A549 (cell line): ENCODE data around the gene NTRK2. TPM values are rescaled to one million over a fixed set of nuclear protein-coding genes. Genes with fewer than 3 reads are reported as not detected.

Source experiments
- ATAC-seq, 2 experiments: fragments of 200-7000 bp in 1 of 2; fragments of >200 bp in 1 of 2; cut with Nextera tagmentation in 1 of 2; cut with Tn5 transposase in 1 of 2; 3 replicates each; pipeline versions ENCODE4 v1.8.0 to v1.9.1; 2018 to 2020; ENCODE audit warnings: mild to moderate bottlenecking in 1 of 2, moderate library complexity in 1 of 2
- CTCF ChIA-PET: fragments of 300-600 bp; sonication (Branson Sonifier 250); formaldehyde crosslinking; extraction: SDS; loops from one replicate; lab custom pipeline; 2021; ENCODE audit warnings: antibody characterized with exemption, inconsistent platforms; lab: Yijun Ruan, JAX
- POLR2A ChIA-PET: fragments of 350-600 bp; formaldehyde crosslinking; extraction: SDS; loops from one replicate; lab custom pipeline; 2021; ENCODE audit warnings: antibody characterized with exemption, inconsistent platforms; lab: Yijun Ruan, JAX
- DNase-seq, 2 experiments: peaks; one replicate each; pipeline versions ENCODE4 v3.0.0 to v3.0.0-alpha.2; 2011 to 2016; ENCODE audit warnings: low read depth in 1 of 2, low spot score in 1 of 2
- FAIRE-seq: peaks from 2 replicates; lab custom pipeline; 2011; peaks lifted over from hg19 to GRCh38; lab: Jason Lieb, UNC
- H3K27ac ChIP-seq, 2 experiments: fragments of >200 bp; sonication (Bioruptor Twin); formaldehyde crosslinking; 3 replicates each; pipeline ENCODE4 v1.5.1; 2016 to 2017
- H3K4me1 ChIP-seq: fragments of >200 bp; sonication (Bioruptor Twin); formaldehyde crosslinking; 3 replicates; pipeline ENCODE4 v1.6.1; 2016
- H3K4me2 ChIP-seq: fragments of >200 bp; sonication (Bioruptor Twin); formaldehyde crosslinking; 3 replicates; pipeline ENCODE4 v1.6.1; 2016
- H3K4me3 ChIP-seq: fragments of >200 bp; sonication (Bioruptor Twin); formaldehyde crosslinking; 3 replicates; pipeline ENCODE4 v1.5.1; 2016
- H3K9me3 ChIP-seq: fragments of >200 bp; sonication (Bioruptor Twin); formaldehyde crosslinking; 3 replicates; pipeline ENCODE4 v1.6.1; 2016
- BHLHE40 ChIP-seq: IDR thresholded peaks from 2 replicates; pipeline ENCODE4 v1.6.1; 2012; ENCODE audit warnings: low read depth, low read length, inconsistent platforms
- EP300 ChIP-seq, 2 experiments: fragments of >200 bp; sonication (Bioruptor Twin); formaldehyde crosslinking; IDR thresholded peaks; 2 replicates in 1 of 2; 3 replicates in 1 of 2; pipeline ENCODE4 v1.6.1; 2016 to 2017
- ESRRA ChIP-seq: fragments of 150-350 bp; IDR thresholded peaks from 2 replicates; pipeline ENCODE4 v1.6.1; 2014; ENCODE audit warnings: mild to moderate bottlenecking, low read length, borderline replicate concordance
- FOSL2 ChIP-seq, 2 experiments: fragments of 450-650 bp in 1 of 2; fragments of >200 bp in 1 of 2; sonication (Bioruptor Twin) in 1 of 2; formaldehyde crosslinking; IDR thresholded peaks; 2 replicates each; pipeline versions ENCODE4 v1.5.0 to v1.6.1; 2016 to 2020; ENCODE audit warnings: mild to moderate bottlenecking in 1 of 2, moderate library complexity in 1 of 2
- FOXS1 ChIP-seq: fragments of 250-450 bp; sonication (Bioruptor Pico); IDR thresholded peaks from 2 replicates; pipeline ENCODE4 v1.5.0; 2020; ENCODE audit warnings: mild to moderate bottlenecking, moderate library complexity
- HDAC2 ChIP-seq: fragments of 200-600 bp; sonication (generic); IDR thresholded peaks from 2 replicates; pipeline ENCODE4 v1.6.1; 2016
- HOXA7 ChIP-seq: fragments of 250-450 bp; sonication (Bioruptor Pico); IDR thresholded peaks from 2 replicates; pipeline ENCODE4 v1.5.0; 2020; ENCODE audit warnings: mild to moderate bottlenecking, moderate library complexity
- JUN ChIP-seq, 2 experiments: fragments of >200 bp; sonication (Bioruptor Twin); formaldehyde crosslinking; IDR thresholded peaks; 2 replicates in 1 of 2; 3 replicates in 1 of 2; pipeline ENCODE4 v1.6.1; 2016 to 2017
- KDM5A ChIP-seq: fragments of 200-600 bp; sonication (generic); IDR thresholded peaks from 2 replicates; pipeline ENCODE4 v1.6.1; 2016; ENCODE audit warnings: antibody characterized with exemption, mild to moderate bottlenecking
- MAFK ChIP-seq: fragments of 450-650 bp; IDR thresholded peaks from 2 replicates; pipeline ENCODE4 v1.6.1; 2014; ENCODE audit not compliant: partially characterized antibody
- NFE2L2 ChIP-seq: fragments of 150-350 bp; conservative IDR thresholded peaks from 2 replicates; pipeline ENCODE4 v1.6.1; 2014; ENCODE audit warnings: low read length
- NPAS2 ChIP-seq: fragments of 250-450 bp; sonication (Bioruptor Pico); IDR thresholded peaks from 2 replicates; pipeline ENCODE4 v1.8.0; 2022; ENCODE audit warnings: mild to moderate bottlenecking, moderate library complexity, borderline replicate concordance
- RARB ChIP-seq: fragments of 250-450 bp; sonication (Bioruptor Pico); IDR thresholded peaks from 2 replicates; pipeline ENCODE4 v1.8.0; 2021; ENCODE audit warnings: mild to moderate bottlenecking, moderate library complexity
- RCOR1 ChIP-seq: fragments of 150-350 bp; IDR thresholded peaks from 2 replicates; pipeline ENCODE4 v1.6.1; 2014; ENCODE audit warnings: antibody characterized with exemption, low read length, low read depth
- RFX5 ChIP-seq: fragments of 450-650 bp; IDR thresholded peaks from 2 replicates; pipeline ENCODE4 v1.7.1; 2014; ENCODE audit warnings: antibody characterized with exemption, mild to moderate bottlenecking, moderate library complexity
- RNF2 ChIP-seq: fragments of 200-600 bp; sonication (generic); IDR thresholded peaks from 2 replicates; pipeline ENCODE4 v1.6.1; 2016; ENCODE audit warnings: low read depth, mild to moderate bottlenecking, antibody characterized with exemption, moderate library complexity, borderline replicate concordance
- SMC3 ChIP-seq: fragments of >200 bp; sonication (Bioruptor Twin); formaldehyde crosslinking; IDR thresholded peaks from 3 replicates; pipeline ENCODE4 v1.6.1; 2018; ENCODE audit warnings: inconsistent platforms
- SREBF2 ChIP-seq: fragments of 450-650 bp; IDR thresholded peaks from 2 replicates; pipeline ENCODE4 v1.6.1; 2014; ENCODE audit warnings: mild to moderate bottlenecking, moderate library complexity
- TP53 ChIP-seq: fragments of 250-450 bp; sonication (Bioruptor Pico); IDR thresholded peaks from 2 replicates; pipeline ENCODE4 v1.5.0; 2021; ENCODE audit warnings: mild to moderate bottlenecking, moderate library complexity
- WGBS: methylation state at CpG from one replicate; pipeline ENCODE4 v1.1.6; 2017; ENCODE audit errors: missing lambda C conversion rate; 5-methylcytosine and 5-hydroxymethylcytosine counted together
- polyA plus RNA-seq, 4 experiments: library from polyadenylated mRNA; depleted of rRNA in 3 of 4; stranded (reverse); fragments of >200 nt; fragmentation: RNase III in 1 of 4; extraction: RNeasy Plus Mini Kit Qiagen cat#74134 plus additional on column Dnase treatment in 1 of 4; gene quantifications; 2 replicates in 3 of 4; 3 replicates in 1 of 4; pipeline ENCODE4 v1.2.3, GENCODE V29; 2011 to 2017
- TF ChIP-seq, protein P1 (sequence below): fragments of 200-600 bp; sonication (generic); IDR thresholded peaks from 2 replicates; pipeline ENCODE4 v1.6.1; 2016; ENCODE audit warnings: antibody characterized with exemption, mild to moderate bottlenecking, moderate library complexity
- TF ChIP-seq, protein P2 (sequence below): fragments of >200 bp; sonication (Bioruptor Twin); formaldehyde crosslinking; IDR thresholded peaks from 3 replicates; pipeline ENCODE4 v1.5.1; 2016

NTRK2 gene
- polyA plus RNA-seq, 2 of the 4 experiments (the other 2 are of a cell fraction): 0.03 TPM

DNA sequence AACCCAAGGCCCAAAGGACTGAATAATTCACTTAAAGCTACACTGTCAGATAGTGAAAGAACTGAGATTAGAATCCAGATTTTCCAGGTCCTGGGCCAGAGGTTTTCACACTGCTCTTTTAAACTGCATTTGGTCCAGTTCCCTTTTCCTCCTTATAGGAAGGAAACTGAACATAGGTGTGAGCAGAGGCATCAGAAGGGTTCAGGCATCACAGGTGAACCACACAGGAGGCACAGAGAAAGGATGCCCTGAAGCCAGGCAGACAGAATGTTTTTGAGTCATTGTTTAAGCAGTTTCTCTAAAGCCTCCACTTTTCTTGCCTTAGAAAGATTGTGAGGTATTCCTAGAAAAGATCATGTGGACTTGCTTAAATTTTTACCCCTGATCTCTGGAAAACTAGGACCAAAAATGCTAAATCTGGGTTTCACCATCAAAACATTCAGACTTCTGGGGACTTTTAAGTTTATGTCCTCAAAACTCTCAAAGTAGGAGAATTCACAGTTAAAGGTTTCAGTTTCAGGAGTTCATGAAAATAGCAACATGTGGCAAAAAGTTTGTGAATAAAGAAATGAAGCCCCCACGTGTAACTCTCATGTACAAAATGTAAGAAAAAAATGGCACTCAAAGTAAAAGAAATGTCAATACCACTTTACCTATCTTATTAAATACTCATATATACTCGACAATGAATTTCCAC, 386.1 kb downstream of the NTRK2 start:
- ATAC-seq (no peak), FAIRE-seq (no peak), DNase-seq (no peak)
- Histone ChIP-seq H3K4me3 (no peak overlapping the region), H3K4me2 (no peak overlapping the region), H3K9me3 (no peaks in the 10 kb centered on the region), H3K27ac (no peak overlapping the region), H3K4me1 (peaks cover 7% of the 10 kb centered on the region; the same call in 2 of the 3 replicates)
- WGBS: 17% methylated on average over 2 of the region's 2 CpGs
- CTCF ChIA-PET: no interaction called here
- POLR2A ChIA-PET: no interaction called here
- TF ChIP-seq, protein P1, sequence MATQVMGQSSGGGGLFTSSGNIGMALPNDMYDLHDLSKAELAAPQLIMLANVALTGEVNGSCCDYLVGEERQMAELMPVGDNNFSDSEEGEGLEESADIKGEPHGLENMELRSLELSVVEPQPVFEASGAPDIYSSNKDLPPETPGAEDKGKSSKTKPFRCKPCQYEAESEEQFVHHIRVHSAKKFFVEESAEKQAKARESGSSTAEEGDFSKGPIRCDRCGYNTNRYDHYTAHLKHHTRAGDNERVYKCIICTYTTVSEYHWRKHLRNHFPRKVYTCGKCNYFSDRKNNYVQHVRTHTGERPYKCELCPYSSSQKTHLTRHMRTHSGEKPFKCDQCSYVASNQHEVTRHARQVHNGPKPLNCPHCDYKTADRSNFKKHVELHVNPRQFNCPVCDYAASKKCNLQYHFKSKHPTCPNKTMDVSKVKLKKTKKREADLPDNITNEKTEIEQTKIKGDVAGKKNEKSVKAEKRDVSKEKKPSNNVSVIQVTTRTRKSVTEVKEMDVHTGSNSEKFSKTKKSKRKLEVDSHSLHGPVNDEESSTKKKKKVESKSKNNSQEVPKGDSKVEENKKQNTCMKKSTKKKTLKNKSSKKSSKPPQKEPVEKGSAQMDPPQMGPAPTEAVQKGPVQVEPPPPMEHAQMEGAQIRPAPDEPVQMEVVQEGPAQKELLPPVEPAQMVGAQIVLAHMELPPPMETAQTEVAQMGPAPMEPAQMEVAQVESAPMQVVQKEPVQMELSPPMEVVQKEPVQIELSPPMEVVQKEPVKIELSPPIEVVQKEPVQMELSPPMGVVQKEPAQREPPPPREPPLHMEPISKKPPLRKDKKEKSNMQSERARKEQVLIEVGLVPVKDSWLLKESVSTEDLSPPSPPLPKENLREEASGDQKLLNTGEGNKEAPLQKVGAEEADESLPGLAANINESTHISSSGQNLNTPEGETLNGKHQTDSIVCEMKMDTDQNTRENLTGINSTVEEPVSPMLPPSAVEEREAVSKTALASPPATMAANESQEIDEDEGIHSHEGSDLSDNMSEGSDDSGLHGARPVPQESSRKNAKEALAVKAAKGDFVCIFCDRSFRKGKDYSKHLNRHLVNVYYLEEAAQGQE: no peak
- TF ChIP-seq NFE2L2 (no peak), KDM5A (no peak), JUN (IDR thresholded peaks at IDR 0.05) (no peak), RFX5 (no peak), TP53 (no peak), RNF2 (no peak), NPAS2 (CRISPR knock-in tag) (no peak), RARB (CRISPR knock-in tag) (no peak), SREBF2 (no peak), HDAC2 (no peak), SMC3 (no peak), BHLHE40 (no peak), MAFK (no peak)

- H3K9me3 ChIP-seq: no peaks in the 10 kb centered on the region
- no peak for ATAC-seq
- no peak for DNase-seq
- no peak overlapping the region for H3K4me3 ChIP-seq
- no peak overlapping the region for H3K27ac ChIP-seq
- TF ChIP-seq RCOR1: no peak
- no peak for TF ChIP-seq HOXA7
- no peak for TF ChIP-seq ESRRA
- no peak for TF ChIP-seq MAFK
- no peak for TF ChIP-seq FOXS1 (CRISPR knock-in tag)
- TF ChIP-seq, protein P2, sequence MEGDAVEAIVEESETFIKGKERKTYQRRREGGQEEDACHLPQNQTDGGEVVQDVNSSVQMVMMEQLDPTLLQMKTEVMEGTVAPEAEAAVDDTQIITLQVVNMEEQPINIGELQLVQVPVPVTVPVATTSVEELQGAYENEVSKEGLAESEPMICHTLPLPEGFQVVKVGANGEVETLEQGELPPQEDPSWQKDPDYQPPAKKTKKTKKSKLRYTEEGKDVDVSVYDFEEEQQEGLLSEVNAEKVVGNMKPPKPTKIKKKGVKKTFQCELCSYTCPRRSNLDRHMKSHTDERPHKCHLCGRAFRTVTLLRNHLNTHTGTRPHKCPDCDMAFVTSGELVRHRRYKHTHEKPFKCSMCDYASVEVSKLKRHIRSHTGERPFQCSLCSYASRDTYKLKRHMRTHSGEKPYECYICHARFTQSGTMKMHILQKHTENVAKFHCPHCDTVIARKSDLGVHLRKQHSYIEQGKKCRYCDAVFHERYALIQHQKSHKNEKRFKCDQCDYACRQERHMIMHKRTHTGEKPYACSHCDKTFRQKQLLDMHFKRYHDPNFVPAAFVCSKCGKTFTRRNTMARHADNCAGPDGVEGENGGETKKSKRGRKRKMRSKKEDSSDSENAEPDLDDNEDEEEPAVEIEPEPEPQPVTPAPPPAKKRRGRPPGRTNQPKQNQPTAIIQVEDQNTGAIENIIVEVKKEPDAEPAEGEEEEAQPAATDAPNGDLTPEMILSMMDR: no peak
- no peak for TF ChIP-seq EP300 (IDR thresholded peaks at IDR 0.05)
- no peak for TF ChIP-seq FOSL2 (IDR thresholded peaks at IDR 0.05)
- no peak for TF ChIP-seq FOSL2 (CRISPR knock-in tag; IDR thresholded peaks at IDR 0.05)
- TF ChIP-seq HDAC2: no peak
- 43% methylated on average over 3 of the region's 3 CpGs for WGBS
- H3K4me1 ChIP-seq: peaks cover 7% of the 10 kb centered on the region; the same call in 2 of the 3 replicates
- CTCF ChIA-PET: no interaction called here
- POLR2A ChIA-PET: no interaction called here
- FAIRE-seq: no peak
- H3K4me2 ChIP-seq: no peak overlapping the region
These were observed 386.7 kb downstream of the NTRK2 start for GRCh38 chr9:85056203-85056572.
